Left ventricle myocardium superior (tissue), 1 donor: ENCODE measurements around the gene PTGES2. TPM values are rescaled to one million over a fixed set of nuclear protein-coding genes. Genes with fewer than 3 reads are reported as not detected.
"Not testable (repeated sequence)": the region's sequence is repeated elsewhere in the genome, so short reads cannot be mapped to it uniquely, and the experiment has no call there.

Source experiments
- ATAC-seq: fragments of 200-7000 bp; cut with Tn5 transposase; one replicate; pipeline ENCODE4 v1.9.1; 2020; ENCODE audit warnings: mild to moderate bottlenecking, moderate library complexity
- DNase-seq: peaks from one replicate; pipeline ENCODE4 v3.0.0-alpha.2; 2020
- intact Hi-C: fragments of 100-400 bp; cut with micrococcal nuclease; formaldehyde crosslinking; loops from one replicate; pipeline ENCODE4 v1.11.0; 2022
- total RNA-seq: library from RNA; stranded (reverse); fragmentation: NEBNext Ultra II Directional; extraction: Animal tissue kit (Norgen Biotek cat#: 25700); gene quantifications from one replicate; pipeline ENCODE4 v1.2.1, GENCODE V29; 2021
- donor health status: DM: no; HTN: yes; CAD: no; lungs with severe emphysema.

The PTGES2 gene
- total RNA-seq, 1 donor from 2014 or later, result 157 TPM

DNA sequence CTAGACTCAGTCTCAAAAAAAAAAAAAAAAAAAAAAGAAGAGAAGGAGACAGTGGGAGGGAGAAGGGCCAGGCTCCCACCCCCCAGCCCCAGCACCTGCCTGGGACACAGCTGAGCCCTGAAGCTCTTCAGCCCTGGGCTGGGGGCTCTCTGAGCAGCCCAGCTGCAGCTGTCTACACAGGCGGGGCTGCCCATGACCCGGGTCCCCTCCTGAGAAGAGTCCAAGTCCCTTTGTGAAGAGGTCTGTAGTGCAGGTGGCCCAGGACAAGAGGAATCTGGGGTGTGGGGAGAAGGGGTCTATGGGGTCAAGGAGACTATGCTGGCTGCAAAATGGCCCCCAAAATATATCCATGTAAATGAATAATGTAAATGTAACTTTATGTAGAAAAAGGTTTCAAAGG, 15.1 kb upstream of the PTGES2 start:
- DNase-seq (no peak), ATAC-seq (no peak)
- intact Hi-C loops, result no loop called here

- intact Hi-C loops, result no loop called here
- peak; percentile 64 for ATAC-seq
- DNase-seq, result no peak
Measured at GRCh38 chr9:128142061-128142460, 14.5 kb upstream of the PTGES2 start.

GRCh38 chr9:128141604-128142003, 14.1 kb upstream of the PTGES2 start:
- DNase-seq (no peak), ATAC-seq (no peak)
- intact Hi-C loops, result no loop called here

- no peak for DNase-seq
- ATAC-seq, result no peak
- intact Hi-C loops, result no loop called here
Measured at GRCh38 chr9:128139621-128140020, 12.1 kb upstream of the PTGES2 start.

DNA sequence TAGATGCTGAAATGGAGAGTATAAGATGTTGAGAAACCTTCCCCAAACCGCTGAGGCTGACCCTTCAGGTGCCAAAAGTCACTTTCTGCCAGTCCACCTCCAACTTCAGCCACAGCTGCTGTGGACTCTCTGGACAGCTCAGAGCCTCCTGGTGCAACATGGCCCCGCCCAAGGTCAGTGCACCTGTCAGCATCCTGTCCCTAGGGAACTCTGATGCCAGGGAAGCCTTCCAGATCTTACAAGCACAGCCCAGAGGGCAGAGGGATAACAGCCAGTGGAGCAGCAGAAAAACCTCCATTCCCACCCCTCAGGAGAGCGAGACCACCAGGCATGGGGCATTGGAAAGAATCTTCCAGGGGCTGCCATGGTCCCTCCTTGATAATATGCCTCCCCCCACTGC, 10.5 kb upstream of the PTGES2 start:
- ATAC-seq (no peak), DNase-seq (no peak)
- intact Hi-C loops, result no loop called here

DNA sequence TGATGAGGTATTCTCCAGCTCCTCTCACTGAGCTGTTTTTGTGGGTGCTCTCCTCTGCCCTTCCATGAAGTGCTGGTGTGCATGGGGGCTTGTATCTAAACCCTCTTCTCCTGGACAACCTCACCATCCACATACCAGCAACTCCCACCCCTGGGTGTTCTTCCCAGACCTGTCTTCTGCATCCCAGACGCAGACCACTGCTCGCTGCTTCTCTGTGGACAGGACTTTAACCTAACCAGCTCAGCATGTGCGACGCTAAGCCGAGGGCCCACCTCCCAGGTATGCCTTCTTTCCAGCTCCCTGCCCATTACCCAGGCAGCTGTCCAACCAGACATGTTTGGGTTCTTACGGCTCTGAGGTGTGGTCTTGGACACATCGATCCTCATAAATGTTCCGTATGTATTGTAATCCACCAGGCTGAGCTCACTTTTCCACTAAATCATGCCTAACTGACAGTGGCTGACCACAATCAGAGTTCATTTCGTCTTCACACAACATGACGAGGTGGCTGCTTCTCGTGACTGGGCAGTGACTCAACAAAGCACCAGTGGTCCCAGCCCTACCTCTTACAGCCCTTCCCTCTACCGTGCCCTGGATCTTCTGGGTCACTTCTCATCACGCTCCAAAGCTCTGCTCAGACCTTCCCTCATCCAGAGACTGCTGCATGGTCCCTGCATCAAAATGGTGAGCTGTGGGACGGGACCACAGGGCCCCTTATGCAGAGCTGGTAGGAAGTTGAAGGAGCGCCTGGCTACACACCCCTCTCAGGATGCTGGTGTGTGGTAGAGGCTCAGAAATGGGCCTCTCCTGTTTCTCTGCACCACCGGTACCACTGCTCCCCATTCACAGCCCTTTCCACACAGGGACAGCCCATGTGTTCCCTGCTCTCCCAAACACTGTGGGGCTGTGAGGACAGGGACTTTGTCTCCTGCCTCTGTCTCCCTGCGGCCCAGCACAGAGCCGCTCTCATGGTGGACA, 9.6 kb upstream of the PTGES2 start:
- intact Hi-C loops, result no loop called here
- ATAC-seq, result no peak
- DNase-seq, result no peak

GRCh38 chr9:128135561-128135960, 8.0 kb upstream of the PTGES2 start:
- intact Hi-C loops, ATAC-seq, DNase-seq: not testable (repeated sequence)

GRCh38 chr9:128132139-128132538, 4.6 kb upstream of the PTGES2 start:
- peak; percentile 69 for DNase-seq
- intact Hi-C loops, result not testable (repeated sequence)

GRCh38 chr9:128131346-128131745, 3.8 kb upstream of the PTGES2 start:
- DNase-seq, result peak; percentile 17
- intact Hi-C loops, ATAC-seq: not testable (repeated sequence)

More at GRCh38 chr9:128132139-128132538, 4.6 kb upstream of the PTGES2 start:
- not testable (repeated sequence) for ATAC-seq

GRCh38 chr9:128130651-128131050, 3.1 kb upstream of the PTGES2 start:
- peak; percentile 28 for DNase-seq
- ATAC-seq, intact Hi-C loops: not testable (repeated sequence)

- intact Hi-C loops, ATAC-seq: not testable (repeated sequence)
- peak; percentile 68 for DNase-seq
Measured at GRCh38 chr9:128129976-128130590, 2.6 kb upstream of the PTGES2 start.

- intact Hi-C loops, result no loop called here
- DNase-seq, result peak; percentile 34
- no peak for ATAC-seq
Measured at GRCh38 chr9:128128836-128129590, 1.5 kb upstream of the PTGES2 start.

GRCh38 chr9:128127990-128128835, 684 bp upstream of the PTGES2 start:
- peak; percentile 90 for DNase-seq
- ATAC-seq, result peak; percentile 89
- intact Hi-C loops, result no loop called here

- DNase-seq (peak; percentile 29), ATAC-seq (no peak)
- intact Hi-C loops, result no loop called here
Measured at GRCh38 chr9:128125580-128126354, 1.8 kb downstream of the PTGES2 start.

DNA sequence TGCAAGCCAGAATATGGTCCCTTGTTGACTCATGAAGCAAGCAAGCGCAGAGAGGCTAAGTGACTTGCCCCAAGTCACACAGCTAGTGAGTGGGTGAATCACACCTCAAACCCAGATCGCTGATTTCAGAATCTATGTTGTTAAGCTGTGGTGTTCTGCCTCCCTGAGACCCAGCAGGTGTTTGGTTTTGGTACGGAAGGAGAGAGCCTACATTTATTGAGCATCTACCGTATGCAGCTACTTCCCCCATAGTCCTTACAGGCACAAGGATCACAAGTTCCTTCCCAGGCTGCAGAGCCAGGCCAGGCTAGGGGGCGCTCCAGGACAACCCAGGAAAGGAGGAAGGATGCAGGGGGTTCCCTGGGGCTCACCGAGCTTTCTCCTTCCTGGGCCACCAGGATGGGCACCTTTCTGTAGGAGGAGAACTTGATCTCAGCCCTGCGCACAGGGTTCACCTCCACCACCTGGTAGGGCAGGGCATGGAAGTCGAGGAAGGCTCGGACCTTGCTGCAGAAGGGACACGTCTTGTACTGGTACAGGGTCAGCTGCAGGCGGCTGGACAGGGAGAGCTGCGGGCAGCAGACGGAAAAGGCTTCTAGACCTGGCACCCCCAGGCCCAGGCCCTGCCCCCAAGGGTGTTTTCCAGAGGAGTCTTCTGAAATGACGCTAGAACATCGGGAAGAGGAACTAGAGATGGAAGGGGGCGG, 2.5 kb downstream of the PTGES2 start:
- ATAC-seq (no peak), DNase-seq (peak; percentile 76)
- intact Hi-C loops, result no loop called here

DNA sequence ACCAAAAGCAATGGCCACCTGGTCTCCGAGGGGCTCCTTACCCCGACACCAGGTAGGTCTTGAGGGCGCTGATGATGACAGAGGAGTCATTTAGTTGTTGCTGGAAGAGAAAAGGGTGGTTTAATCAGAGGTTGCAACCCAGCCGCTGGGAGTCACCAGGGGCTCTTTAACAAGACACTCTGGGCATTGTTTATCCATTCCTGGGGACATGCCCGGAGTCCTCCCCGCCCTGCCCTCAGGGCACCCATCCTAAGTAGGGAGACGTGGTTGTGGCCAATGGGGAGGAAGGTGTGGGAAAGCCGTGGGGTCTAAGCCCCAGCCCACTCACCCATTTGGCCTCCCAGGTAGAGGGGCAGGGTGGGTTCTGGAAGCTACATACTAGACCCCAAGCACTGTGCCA, 3.1 kb downstream of the PTGES2 start:
- DNase-seq, result peak; percentile 22
- intact Hi-C loops, result no loop called here

DNA sequence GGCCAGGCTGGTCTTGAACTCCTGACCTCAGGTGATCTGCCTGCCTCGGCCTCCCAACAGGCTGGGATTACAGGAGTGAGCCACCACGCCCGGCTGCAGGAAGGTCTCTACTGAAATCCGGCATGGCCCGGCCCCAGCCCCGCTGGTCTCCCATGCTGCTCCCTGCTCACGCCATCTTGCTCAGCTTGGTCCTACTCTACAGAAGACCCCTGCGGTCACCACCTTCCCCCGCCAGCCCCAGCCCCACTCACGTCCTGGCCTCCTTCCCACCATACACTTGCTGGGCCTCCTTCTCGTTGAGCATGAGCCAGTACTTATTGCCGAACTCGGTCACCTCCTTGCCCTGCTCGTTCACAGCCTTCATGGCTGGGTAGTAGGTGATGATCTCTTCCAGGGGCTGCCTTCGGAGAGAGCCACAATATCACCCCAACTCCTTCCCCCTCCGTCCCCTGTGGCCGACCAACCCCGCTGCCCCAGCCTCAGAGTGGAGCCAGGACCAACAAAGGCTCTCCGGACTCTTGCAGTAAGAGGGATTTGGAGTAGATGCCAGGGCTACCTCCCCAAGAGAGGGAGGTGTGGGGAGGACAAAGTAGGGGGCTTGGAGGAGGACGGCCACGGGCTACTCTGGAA, 4.0 kb downstream of the PTGES2 start:
- intact Hi-C loops, result no loop called here
- DNase-seq (peak; percentile 27), ATAC-seq (no peak)

More for the DNA sequence above, 3.1 kb downstream of the PTGES2 start:
- ATAC-seq, result no peak
